HUES48 (cell line): Measurements from ENCODE around the gene ELF5.

ENCODE experiments used
- H3K27ac ChIP-seq: one replicate; pipeline ENCODE4 v1.7.0; 2013; ENCODE audit warnings: low read depth, low read length, inconsistent platforms
- H3K27me3 ChIP-seq: 2 replicates; pipeline ENCODE4 v1.6.1; 2013; ENCODE audit warnings: mild to moderate bottlenecking, low read length; ENCODE audit not compliant: control insufficient read depth, insufficient read depth
- H3K36me3 ChIP-seq: 2 replicates; pipeline ENCODE4 v1.6.1; 2013; ENCODE audit warnings: low read length; ENCODE audit not compliant: control insufficient read depth, insufficient read depth
- H3K4me1 ChIP-seq: 2 replicates; pipeline ENCODE4 v1.6.1; 2013; ENCODE audit warnings: mild to moderate bottlenecking, low read length; ENCODE audit not compliant: control insufficient read depth, insufficient read depth
- H3K4me3 ChIP-seq: 2 replicates; pipeline ENCODE4 v1.5.1; 2013; ENCODE audit warnings: mild to moderate bottlenecking, low read depth, low read length
- H3K9ac ChIP-seq: 2 replicates; pipeline ENCODE4 v1.6.1; 2013; ENCODE audit warnings: mild to moderate bottlenecking, low read depth, low read length, moderate library complexity
- H3K9me3 ChIP-seq: 2 replicates; pipeline ENCODE4 v1.6.1; 2013; ENCODE audit warnings: low read length; ENCODE audit not compliant: control insufficient read depth, insufficient read depth

ELF5 gene

GRCh38 chr11:34492806-34493414 lies 20.7 kb downstream of the ELF5 start:
- Histone ChIP-seq H3K9me3 (no peaks in the 10 kb centered on the region), H3K9ac (no peak overlapping the region), H3K4me1 (no peaks in the 10 kb centered on the region), H3K4me3 (no peak overlapping the region), H3K27ac (no peak overlapping the region), H3K27me3 (no peaks in the 10 kb centered on the region), H3K36me3 (no peaks in the 10 kb centered on the region)

DNA sequence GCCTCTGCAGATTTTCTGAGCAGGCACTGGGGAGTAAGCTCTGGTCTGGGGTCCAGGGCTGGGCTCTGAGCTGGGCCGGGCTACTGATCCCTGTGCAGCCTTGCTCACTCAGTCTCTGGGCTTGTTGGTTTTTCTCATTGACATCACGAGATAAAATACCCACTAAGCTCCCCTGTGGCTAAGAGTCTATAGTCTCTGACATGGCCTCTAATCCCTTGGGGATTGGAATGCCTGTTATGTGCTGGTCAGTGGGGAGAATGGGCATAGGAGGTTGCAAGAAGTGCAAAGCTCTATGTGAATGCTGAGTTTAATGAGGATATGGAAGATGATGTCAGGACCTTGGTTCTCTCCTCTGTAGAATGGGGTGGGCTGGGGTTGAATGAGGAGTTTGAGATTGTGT lies 23.3 kb downstream of the ELF5 start:
- Histone ChIP-seq H3K4me1 (no peaks in the 10 kb centered on the region), H3K36me3 (no peaks in the 10 kb centered on the region), H3K9me3 (no peaks in the 10 kb centered on the region), H3K4me3 (no peak overlapping the region), H3K27me3 (no peaks in the 10 kb centered on the region), H3K27ac (no peak overlapping the region), H3K9ac (no peak overlapping the region)

GRCh38 chr11:34488855-34489557 lies 24.6 kb downstream of the ELF5 start:
- Histone ChIP-seq H3K27ac (no peak overlapping the region), H3K4me1 (no peaks in the 10 kb centered on the region), H3K36me3 (no peaks in the 10 kb centered on the region), H3K27me3 (no peaks in the 10 kb centered on the region), H3K9ac (no peak overlapping the region), H3K4me3 (no peak overlapping the region), H3K9me3 (no peaks in the 10 kb centered on the region)

DNA sequence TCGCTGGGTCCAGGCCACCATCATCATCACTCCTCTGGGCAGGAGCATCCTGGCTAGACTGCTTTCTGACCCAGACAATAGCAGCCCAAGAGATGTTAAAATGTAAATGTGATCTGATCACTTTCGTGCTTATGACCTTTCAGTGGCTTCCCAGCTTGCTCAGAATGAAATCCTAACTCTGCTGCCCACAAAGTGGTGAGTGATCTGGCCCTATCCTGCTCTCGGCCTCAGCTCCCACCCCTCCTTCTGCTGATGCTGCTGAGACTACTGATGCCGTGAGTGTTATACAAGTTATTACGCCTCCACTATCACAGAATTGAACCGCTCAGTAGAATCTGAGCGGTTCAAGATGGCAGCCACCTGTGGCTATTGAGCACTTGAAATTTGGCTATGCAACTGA lies 26.2 kb downstream of the ELF5 start:
- H3K27ac ChIP-seq = no peak overlapping the region
- H3K9ac ChIP-seq = no peak overlapping the region
- no peaks in the 10 kb centered on the region for H3K27me3 ChIP-seq
- H3K4me3 ChIP-seq = no peak overlapping the region
- no peaks in the 10 kb centered on the region for H3K36me3 ChIP-seq
- H3K9me3 ChIP-seq = no peaks in the 10 kb centered on the region
- no peaks in the 10 kb centered on the region for H3K4me1 ChIP-seq

GRCh38 chr11:34483106-34483874 lies 30.3 kb downstream of the ELF5 start:
- H3K4me1 ChIP-seq = no peaks in the 10 kb centered on the region
- no peaks in the 10 kb centered on the region for H3K9me3 ChIP-seq
- no peaks in the 10 kb centered on the region for H3K27me3 ChIP-seq
- no peaks in the 10 kb centered on the region for H3K36me3 ChIP-seq
- no peak overlapping the region for H3K27ac ChIP-seq
- no peak overlapping the region for H3K4me3 ChIP-seq
- no peak overlapping the region for H3K9ac ChIP-seq

GRCh38 chr11:34481307-34481706 lies 32.3 kb downstream of the ELF5 start:
- Histone ChIP-seq H3K4me3 (no peak overlapping the region), H3K9me3 (no peaks in the 10 kb centered on the region), H3K36me3 (no peaks in the 10 kb centered on the region), H3K9ac (no peak overlapping the region), H3K27ac (no peak overlapping the region), H3K4me1 (no peaks in the 10 kb centered on the region), H3K27me3 (no peaks in the 10 kb centered on the region)

DNA sequence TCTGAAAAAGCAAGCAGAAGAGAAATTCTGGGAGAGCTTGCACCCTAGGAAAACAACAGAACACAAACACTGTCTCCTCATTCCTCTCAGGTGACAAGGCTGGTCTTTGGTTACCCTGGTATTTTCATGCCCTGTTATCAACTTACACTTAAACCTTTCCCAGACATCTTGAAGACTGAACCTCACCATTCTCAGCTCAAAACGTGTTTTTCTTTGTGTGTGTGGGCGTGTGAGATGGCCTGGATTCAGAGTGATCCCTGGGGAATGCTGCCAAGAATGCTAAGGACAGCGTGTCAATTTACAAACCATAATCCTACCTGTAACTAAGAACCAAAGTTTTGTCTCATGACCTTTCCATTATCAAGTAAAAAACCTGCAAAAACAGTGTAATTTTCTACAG lies 33.3 kb downstream of the ELF5 start:
- no peaks in the 10 kb centered on the region for H3K9me3 ChIP-seq
- H3K4me1 ChIP-seq = no peaks in the 10 kb centered on the region
- H3K27ac ChIP-seq = no peak overlapping the region
- no peaks in the 10 kb centered on the region for H3K27me3 ChIP-seq
- no peak overlapping the region for H3K9ac ChIP-seq
- no peaks in the 10 kb centered on the region for H3K36me3 ChIP-seq
- no peak overlapping the region for H3K4me3 ChIP-seq

DNA sequence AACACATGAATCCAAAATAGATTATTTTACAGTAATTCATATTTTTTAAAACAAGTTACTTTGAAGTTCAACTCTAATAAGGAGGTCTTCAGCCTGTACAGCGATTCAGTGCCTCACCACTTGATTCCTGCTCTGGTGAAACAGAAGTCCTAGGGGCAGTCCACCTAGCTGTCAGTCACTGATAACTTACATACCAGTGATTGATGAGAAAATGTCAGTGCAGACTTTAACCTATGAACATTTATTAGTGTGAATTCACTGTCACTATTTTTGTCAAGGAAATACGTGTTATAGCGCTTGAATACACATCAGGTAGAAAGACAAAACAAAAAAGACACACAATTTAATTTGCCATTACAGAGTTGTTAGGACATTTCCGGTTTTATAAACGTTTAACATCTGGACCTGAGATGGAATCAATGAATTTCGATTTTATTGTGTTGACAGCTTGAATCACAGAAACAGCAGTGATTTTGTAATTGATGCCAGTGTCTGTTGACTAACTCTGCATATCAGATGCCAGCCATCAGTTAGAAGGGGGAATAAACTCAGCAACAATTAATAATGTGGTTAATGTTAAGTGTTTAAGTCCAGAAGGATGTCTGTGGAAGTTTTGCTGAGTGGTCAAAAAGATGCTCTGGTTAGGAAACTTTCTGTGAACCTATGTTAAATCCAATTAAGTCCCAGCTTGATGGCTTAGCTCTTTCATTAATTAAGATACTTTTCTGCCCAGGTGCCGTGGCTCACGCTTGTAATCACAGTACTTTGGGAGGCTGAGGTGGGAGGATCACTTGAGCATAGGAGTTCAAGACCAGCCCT lies 34.5 kb downstream of the ELF5 start:
- H3K4me1 ChIP-seq = no peaks in the 10 kb centered on the region
- no peaks in the 10 kb centered on the region for H3K27me3 ChIP-seq
- no peaks in the 10 kb centered on the region for H3K36me3 ChIP-seq
- H3K9me3 ChIP-seq = no peaks in the 10 kb centered on the region
- H3K9ac ChIP-seq = no peak overlapping the region
- H3K27ac ChIP-seq = no peak overlapping the region
- H3K4me3 ChIP-seq = no peak overlapping the region

DNA sequence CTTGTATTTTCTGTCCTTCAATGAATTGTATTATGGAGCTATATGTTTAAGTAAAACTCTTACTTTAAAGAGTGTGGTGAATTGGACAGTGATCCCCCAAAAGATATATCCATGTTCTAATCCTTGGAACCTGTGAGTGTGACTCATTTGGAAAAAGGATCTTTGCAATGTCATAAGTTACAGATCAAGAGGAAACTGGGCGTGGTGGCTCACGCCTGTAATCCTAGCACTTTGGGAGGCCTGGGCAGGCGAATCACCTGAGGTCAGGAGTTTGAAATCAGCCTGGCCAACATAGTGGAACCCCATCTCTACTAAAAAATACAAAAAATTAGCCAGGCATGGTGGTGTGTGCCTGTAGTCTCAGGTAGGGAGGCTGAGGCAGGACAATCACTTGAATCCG lies 36.7 kb downstream of the ELF5 start:
- Histone ChIP-seq H3K4me1 (no peaks in the 10 kb centered on the region), H3K4me3 (no peak overlapping the region), H3K36me3 (no peaks in the 10 kb centered on the region), H3K27ac (no peak overlapping the region), H3K9me3 (no peaks in the 10 kb centered on the region), H3K9ac (no peak overlapping the region), H3K27me3 (no peaks in the 10 kb centered on the region)

- H3K36me3 ChIP-seq = peaks cover 7% of the 10 kb centered on the region; the same call in 1 of the 2 replicates
- H3K4me1 ChIP-seq = no peaks in the 10 kb centered on the region
- no peak overlapping the region for H3K4me3 ChIP-seq
- H3K27ac ChIP-seq = no peak overlapping the region
- H3K27me3 ChIP-seq = no peaks in the 10 kb centered on the region
- H3K9ac ChIP-seq = no peak overlapping the region
- H3K9me3 ChIP-seq = no peaks in the 10 kb centered on the region
These were observed 37.9 kb downstream of the ELF5 start for GRCh38 chr11:34475656-34476055.
